ENCODE measurements around the gene EPM2AIP1.
"Not testable (repeated sequence)": the region's sequence is repeated elsewhere in the genome, so short reads cannot be mapped to it uniquely, and the experiment has no call there.

EPM2AIP1 gene

DNA sequence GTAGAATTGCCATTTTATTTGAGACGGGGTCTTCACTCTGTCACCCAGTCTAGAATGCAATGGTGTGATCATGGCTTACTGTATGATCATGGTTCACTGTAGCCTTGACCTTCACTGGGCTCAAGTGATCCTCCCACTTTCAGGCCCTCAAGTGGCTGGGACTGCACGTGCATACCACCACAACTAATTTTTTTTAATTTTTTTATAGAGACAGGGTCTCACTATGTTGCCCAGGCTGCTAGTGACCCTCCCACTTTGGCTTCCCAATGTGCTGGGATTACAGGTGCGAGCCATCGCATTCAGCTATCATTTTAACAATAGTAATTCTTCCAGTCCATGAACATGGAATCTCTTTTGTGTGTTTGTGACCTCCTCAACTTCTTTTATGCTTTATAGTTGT lies 11.9 kb downstream of the EPM2AIP1 start:
- Mint-ChIP-seq H3K9me3 (peaks cover 22% of the 10 kb centered on the region), H3K4me1 (no peaks in the 10 kb centered on the region), H3K27ac (no peak overlapping the region), H3K4me3 (no peak overlapping the region), H3K36me3 (peaks cover 63% of the 10 kb centered on the region), H3K27me3 (no peaks in the 10 kb centered on the region)
- DNase-seq: no peak
- CTCF ChIA-PET: interaction anchor here (1.7 kb wide), 1 partner anchor 9 kb away, joined by 4 read pairs; no protein-coding TSS in a partner anchor

DNA sequence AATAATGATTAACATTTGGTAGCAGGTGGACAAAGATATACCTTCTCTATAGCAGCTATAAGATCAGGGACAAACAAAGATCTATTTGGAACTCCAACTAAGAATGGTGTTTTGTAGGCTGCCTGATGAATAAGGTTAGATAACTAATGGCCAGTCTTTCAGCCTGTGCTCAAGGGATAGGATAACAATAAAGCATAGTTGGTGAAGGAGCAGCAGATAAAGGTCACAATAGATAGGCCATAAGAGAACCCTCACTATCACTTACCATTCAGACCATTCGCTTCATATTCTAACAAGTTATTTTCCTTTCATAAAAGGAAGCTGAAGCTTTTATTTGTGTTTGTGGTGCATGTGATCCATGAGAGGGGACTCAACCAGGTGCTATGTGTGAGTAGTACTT lies 19.8 kb downstream of the EPM2AIP1 start:
- H3K27ac Mint-ChIP-seq: no peak overlapping the region
- H3K36me3 Mint-ChIP-seq: peaks cover 27% of the 10 kb centered on the region
- H3K4me1 Mint-ChIP-seq: peaks cover 37% of the 10 kb centered on the region
- no peak overlapping the region for H3K4me3 Mint-ChIP-seq
- H3K9me3 Mint-ChIP-seq: peaks cover 4% of the 10 kb centered on the region
- CTCF ChIA-PET: interaction anchor here (0.6 to 2.2 kb wide), 3 partner anchors 9 to 15 kb away, joined by 3 to 10 read pairs (median 3); no protein-coding TSS in a partner anchor
- H3K27me3 Mint-ChIP-seq: no peaks in the 10 kb centered on the region
- DNase-seq: no peak

DNA sequence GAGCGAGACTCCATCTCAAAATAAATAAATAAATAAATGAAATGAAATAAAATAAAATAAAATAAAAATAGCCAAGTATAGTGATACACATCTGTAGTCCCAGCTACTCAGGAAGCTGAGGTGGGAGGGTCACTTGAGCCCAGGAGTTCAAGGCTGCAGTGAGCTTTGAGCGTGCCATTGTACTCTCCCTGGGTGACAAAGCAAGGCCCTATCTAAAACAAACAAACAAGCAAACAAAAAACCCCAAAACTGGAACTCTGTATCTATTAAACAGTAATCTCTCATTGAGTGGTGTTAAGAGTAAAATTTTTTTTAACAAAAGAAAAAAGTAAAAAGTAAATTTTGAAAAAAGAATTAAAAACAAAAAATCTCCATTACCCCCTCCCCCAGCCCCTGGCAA lies 20.8 kb downstream of the EPM2AIP1 start:
- CTCF ChIA-PET: interaction anchor here (0.6 kb wide), 1 partner anchor 13 kb away, joined by 3 read pairs; no protein-coding TSS in a partner anchor
- Mint-ChIP-seq H3K27me3 (no peaks in the 10 kb centered on the region), H3K4me1 (peaks cover 37% of the 10 kb centered on the region), H3K36me3 (peaks cover 22% of the 10 kb centered on the region), H3K27ac (no peak overlapping the region), H3K4me3 (no peak overlapping the region), H3K9me3 (peaks cover 4% of the 10 kb centered on the region)
- no peak for DNase-seq

DNA sequence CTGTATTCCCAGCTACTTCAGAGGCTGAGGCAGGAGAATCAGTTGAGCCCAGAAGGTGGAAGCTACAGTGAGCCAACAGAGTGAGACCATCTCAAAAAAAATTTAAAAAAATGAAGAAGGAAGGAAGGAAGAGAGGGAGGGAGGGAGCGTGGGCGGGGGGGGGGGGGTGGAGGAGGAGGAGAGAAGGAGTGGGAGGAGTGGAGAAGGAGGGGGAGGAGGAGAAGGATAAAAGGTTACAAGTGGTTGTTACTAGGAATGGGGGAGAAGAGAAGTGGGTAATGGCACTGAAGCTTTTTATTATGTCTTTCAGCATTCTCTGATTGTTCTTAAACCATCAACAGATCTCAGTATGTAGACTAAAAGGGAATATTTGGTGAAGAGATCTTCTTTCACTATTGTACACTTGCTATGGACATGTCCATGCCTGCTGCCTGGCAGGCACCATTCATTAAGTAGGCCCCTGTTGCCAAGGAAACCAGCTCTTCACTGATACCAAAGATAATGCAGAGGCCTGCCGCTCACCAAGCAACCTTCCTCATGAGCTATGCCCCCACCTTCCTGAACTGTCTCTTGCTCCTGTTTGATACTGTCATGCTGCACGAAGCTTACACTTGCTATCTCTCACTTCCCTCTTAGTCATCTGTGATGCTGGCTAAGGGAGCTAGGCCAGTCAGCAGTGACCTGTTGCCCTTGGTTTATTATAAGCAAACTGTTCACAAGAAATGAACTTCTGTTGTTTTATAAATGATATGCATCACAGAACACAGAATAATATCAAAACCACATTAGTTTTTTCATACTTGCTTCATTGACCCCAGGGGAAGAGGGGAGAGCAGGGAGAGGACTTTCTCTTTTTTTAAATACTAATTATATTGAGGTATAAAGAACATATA lies 23.1 kb downstream of the EPM2AIP1 start:
- peaks cover 36% of the 10 kb centered on the region for H3K4me1 Mint-ChIP-seq
- DNase-seq: peak; percentile 46
- H3K27me3 Mint-ChIP-seq: no peaks in the 10 kb centered on the region
- H3K27ac Mint-ChIP-seq: no peak overlapping the region
- H3K4me3 Mint-ChIP-seq: no peak overlapping the region
- H3K36me3 Mint-ChIP-seq: peaks cover 15% of the 10 kb centered on the region
- CTCF ChIA-PET: interaction anchor here (0.6 to 1.4 kb wide), 3 partner anchors 11 to 896 kb away, joined by 3 to 16 read pairs (median 3); no protein-coding TSS in a partner anchor
- H3K9me3 Mint-ChIP-seq: peaks cover 4% of the 10 kb centered on the region

DNA sequence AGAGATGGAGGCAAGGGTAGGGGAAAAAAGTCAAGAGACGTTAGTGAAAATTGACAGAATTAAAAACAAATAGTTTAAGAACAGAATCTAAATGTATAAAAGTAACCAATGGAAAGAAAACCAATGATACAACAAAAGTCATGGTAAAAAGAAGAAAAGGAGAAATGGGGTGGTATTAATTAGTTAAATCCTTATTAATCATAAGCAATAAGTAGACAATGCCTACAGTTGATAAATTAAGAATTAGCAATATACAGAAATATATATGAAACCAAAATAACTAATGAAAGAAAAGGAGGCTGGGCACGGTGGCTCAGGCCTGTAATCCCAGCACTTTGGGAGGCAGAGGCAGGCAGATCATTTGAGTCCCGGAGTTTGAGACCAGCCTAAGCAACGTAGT lies 23.8 kb downstream of the EPM2AIP1 start:
- Mint-ChIP-seq H3K9me3 (peaks cover 4% of the 10 kb centered on the region), H3K4me3 (no peak overlapping the region), H3K36me3 (peaks cover 13% of the 10 kb centered on the region), H3K27me3 (no peaks in the 10 kb centered on the region), H3K27ac (no peak overlapping the region), H3K4me1 (peaks cover 33% of the 10 kb centered on the region)
- CTCF ChIA-PET: interaction anchor here (1.4 kb wide), 1 partner anchor 10 kb away, joined by 16 read pairs; no protein-coding TSS in a partner anchor
- DNase-seq: no peak

DNA sequence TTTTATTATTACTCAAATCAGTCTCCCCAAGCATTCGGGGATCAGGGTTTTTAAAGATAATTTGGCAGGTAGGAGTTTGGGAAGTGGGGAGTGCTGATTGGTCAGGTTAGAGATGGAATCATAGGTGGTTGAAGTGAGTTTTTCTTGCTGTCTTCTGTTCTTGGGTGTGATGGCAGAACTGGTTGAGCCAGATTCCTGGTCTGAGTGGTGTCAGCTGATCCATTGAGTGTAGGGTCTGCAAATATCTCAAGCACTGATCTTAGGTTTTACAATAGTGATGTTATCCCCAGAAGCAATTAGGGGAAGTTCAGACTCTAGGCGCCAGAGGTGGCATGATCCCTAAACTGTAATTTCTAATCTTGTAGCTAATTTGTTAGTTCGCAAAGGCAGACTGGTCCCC lies 27.5 kb downstream of the EPM2AIP1 start:
- H3K27ac Mint-ChIP-seq: no peak overlapping the region
- H3K9me3 Mint-ChIP-seq: no peaks in the 10 kb centered on the region
- CTCF ChIA-PET: interaction anchor here (1.1 kb wide), 1 partner anchor 96 kb away, joined by 4 read pairs; no protein-coding TSS in a partner anchor
- H3K27me3 Mint-ChIP-seq: no peaks in the 10 kb centered on the region
- H3K4me3 Mint-ChIP-seq: no peak overlapping the region
- H3K4me1 Mint-ChIP-seq: peaks cover 14% of the 10 kb centered on the region
- no peak for DNase-seq
- H3K36me3 Mint-ChIP-seq: no peaks in the 10 kb centered on the region

DNA sequence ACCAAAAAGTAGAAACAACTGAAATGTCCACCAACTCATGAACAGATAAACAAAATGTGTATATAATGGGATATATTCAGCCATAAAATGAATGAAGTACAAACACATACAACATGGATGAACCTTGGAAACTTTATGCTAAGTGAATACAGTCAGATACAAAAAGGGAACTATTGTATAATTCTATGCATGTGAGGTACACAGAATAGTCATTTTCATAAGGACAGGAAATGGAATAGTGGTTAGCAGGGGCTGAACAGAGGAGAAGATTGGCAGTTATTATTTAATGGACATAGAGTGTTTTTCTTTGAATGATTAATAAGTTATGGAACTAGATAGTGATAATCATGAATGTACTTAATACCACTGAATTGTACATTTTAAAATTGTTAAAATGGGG lies 28.1 kb downstream of the EPM2AIP1 start:
- H3K36me3 Mint-ChIP-seq: no peaks in the 10 kb centered on the region
- H3K4me1 Mint-ChIP-seq: peaks cover 10% of the 10 kb centered on the region
- no peak overlapping the region for H3K27ac Mint-ChIP-seq
- H3K9me3 Mint-ChIP-seq: no peaks in the 10 kb centered on the region
- H3K27me3 Mint-ChIP-seq: no peaks in the 10 kb centered on the region
- DNase-seq: no peak
- no peak overlapping the region for H3K4me3 Mint-ChIP-seq
- CTCF ChIA-PET: interaction anchor here (1.2 kb wide), 1 partner anchor 9 kb away, joined by 3 read pairs; no protein-coding TSS in a partner anchor

DNA sequence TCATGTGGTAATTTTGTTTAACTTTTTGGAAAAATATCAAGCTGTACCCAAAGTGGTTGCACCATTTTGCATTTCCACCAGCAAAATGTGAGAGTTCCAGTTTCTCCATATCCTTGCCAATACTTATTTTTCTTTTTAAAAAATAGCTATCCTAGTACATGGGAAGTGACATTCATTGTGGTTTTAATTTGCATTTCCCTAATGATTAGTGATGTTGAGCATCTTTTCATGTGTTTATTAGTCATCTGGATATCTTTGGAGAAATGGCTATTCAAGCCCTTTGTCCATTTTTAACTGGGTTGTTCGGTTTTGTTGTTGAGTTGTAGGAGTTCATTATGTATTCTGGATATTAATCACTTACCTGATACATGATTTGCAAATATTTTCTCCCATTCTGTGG lies 28.6 kb downstream of the EPM2AIP1 start:
- CTCF ChIA-PET: interaction anchor here (1.1 to 1.2 kb wide), 2 partner anchors 9 to 10 kb away, joined by 3 read pairs; no protein-coding TSS in a partner anchor
- no peaks in the 10 kb centered on the region for H3K36me3 Mint-ChIP-seq
- no peak for DNase-seq
- no peaks in the 10 kb centered on the region for H3K9me3 Mint-ChIP-seq
- H3K27ac Mint-ChIP-seq: no peak overlapping the region
- peaks cover 5% of the 10 kb centered on the region for H3K4me1 Mint-ChIP-seq
- no peaks in the 10 kb centered on the region for H3K27me3 Mint-ChIP-seq
- H3K4me3 Mint-ChIP-seq: no peak overlapping the region

DNA sequence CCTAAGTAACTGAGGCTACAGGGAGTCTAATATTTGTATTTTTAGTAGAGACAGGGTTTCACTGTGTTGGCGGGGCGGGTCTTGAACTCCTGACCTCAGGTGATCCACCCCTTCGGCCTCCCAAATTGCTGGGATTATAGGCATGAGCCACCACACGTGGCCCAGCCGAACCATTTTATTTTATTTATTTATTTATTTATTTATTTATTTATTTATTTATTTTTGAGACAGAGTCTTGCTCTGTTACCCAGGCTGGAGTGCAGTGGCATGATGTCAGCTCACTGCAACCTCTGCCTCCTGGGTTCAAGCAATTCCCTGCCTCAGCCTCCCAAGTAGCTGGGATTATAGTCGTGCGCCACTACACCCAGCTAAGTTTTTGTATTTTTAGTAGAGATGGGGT lies 29.9 kb downstream of the EPM2AIP1 start:
- H3K27ac Mint-ChIP-seq, CTCF ChIA-PET, H3K36me3 Mint-ChIP-seq, H3K9me3 Mint-ChIP-seq, DNase-seq, H3K27me3 Mint-ChIP-seq, H3K4me1 Mint-ChIP-seq, H3K4me3 Mint-ChIP-seq: not testable (repeated sequence)

DNA sequence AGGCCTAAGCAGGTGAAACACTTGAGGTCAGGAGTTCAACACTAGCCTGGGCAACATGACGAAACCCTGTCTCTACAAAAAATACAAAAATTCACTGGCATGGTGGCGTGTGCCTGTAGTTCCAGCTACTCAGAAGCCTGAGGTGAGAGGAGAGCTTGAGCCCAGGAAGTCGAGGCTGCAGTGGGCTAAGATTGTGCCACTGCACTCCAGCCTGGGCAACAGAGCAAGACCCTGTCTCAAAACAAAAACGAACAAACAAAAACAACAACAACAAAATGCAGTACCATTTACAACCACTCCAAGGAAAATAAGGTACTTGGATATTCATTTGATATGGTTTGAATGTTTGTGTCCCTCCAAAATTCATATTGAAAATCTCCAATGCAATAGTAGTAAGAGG lies 32.4 kb downstream of the EPM2AIP1 start:
- no peak overlapping the region for H3K27ac Mint-ChIP-seq
- H3K27me3 Mint-ChIP-seq: peaks cover 3% of the 10 kb centered on the region
- H3K4me3 Mint-ChIP-seq: no peak overlapping the region
- DNase-seq: no peak
- H3K4me1 Mint-ChIP-seq: peaks cover 11% of the 10 kb centered on the region
- no peaks in the 10 kb centered on the region for H3K36me3 Mint-ChIP-seq
- no peaks in the 10 kb centered on the region for H3K9me3 Mint-ChIP-seq
- CTCF ChIA-PET: interaction anchor here (0.9 to 5.4 kb wide), 6 partner anchors 17 to 227 kb away, joined by 3 to 78 read pairs (median 22); no protein-coding TSS in a partner anchor

DNA sequence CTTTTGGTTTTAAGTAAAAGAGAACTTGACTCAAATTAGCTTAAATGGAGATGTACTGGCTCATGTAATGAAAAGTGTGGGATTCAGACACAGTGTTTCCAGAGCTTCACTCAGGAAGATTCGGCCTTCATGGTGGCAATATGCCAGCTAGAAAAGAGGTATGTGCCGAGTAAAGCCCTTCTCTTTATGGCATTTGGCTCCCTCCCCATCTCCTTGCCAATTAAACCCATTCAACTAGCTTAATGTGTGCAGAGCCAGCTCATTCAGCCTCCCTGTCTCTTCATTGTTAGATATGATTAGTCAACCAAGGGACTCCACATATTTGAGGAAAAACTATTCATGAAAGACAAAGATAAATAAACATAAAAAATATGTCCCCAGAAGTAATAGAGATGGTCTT lies 33.1 kb downstream of the EPM2AIP1 start:
- no peak for DNase-seq
- H3K4me1 Mint-ChIP-seq: peaks cover 11% of the 10 kb centered on the region
- H3K9me3 Mint-ChIP-seq: no peaks in the 10 kb centered on the region
- no peak overlapping the region for H3K4me3 Mint-ChIP-seq
- no peaks in the 10 kb centered on the region for H3K36me3 Mint-ChIP-seq
- no peak overlapping the region for H3K27ac Mint-ChIP-seq
- CTCF ChIA-PET: interaction anchor here (0.6 to 5.4 kb wide), 18 partner anchors 10 to 226 kb away, joined by 3 to 78 read pairs (median 6); no protein-coding TSS in a partner anchor
- H3K27me3 Mint-ChIP-seq: peaks cover 4% of the 10 kb centered on the region

DNA sequence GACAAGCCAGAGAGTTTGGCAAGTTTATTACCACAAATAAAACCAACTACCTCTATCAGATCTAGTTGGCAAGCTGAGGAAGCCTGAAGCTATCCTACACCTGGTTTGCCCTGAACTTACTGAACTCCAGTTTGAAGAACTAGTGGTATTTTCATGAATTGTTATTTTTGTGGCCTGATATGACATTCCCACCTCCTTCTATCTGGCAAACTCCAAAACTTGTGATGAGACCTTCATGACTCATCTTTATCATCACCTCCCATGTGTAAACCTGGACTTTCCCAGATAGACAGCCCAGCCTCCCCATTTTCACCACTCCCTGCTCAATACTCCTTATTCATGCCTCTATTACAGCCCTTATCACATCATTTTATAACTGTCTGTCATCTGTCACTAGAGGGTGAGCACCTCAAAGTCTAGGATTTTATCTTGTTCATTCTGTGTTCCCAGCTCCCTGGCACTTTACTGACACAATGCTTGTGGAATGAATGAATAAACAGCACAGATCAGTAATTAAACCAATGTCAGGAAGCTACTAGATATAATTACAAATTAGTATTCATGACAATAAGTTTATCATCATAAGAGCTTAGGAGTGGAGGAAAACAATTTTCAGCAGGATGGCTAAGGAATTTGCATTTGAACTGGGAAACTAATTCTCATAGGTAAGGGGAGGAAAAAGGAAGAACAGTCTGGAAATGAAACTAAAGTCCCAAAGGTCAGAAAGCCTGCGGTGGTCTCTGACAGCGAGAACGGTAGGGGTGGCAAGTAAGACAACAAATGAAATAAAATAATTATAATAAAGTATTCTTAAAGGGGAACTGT lies 34.9 kb downstream of the EPM2AIP1 start:
- Mint-ChIP-seq H3K27ac (no peak overlapping the region), H3K27me3 (peaks cover 4% of the 10 kb centered on the region), H3K4me1 (peaks cover 11% of the 10 kb centered on the region), H3K9me3 (no peaks in the 10 kb centered on the region), H3K4me3 (no peak overlapping the region), H3K36me3 (no peaks in the 10 kb centered on the region)
- CTCF ChIA-PET: interaction anchor here (0.5 to 5.4 kb wide), 39 partner anchors 9 to 975 kb away, joined by 3 to 78 read pairs (median 5); partner anchors contain the start of genes MLH1 and TRANK1
- no peak for DNase-seq

DNA sequence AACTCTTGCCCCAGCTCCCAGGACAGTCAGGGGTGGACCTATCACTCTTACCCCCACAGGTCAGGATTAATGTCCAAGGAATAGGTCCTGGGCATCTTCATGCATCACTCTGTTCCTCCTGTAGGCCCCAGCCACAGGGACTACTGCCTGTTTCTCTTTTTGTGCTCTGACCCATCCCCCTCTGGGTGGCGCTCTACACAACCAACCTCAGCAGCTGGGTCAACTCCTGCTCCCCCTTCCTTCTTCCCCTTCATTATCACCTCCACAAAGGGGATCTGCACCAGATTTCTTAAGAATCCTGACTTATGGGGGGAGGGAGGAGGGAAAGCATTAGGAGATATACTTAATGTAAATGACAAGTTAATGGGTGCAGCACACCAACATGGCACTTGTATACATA lies 35.9 kb downstream of the EPM2AIP1 start:
- H3K9me3 Mint-ChIP-seq: no peaks in the 10 kb centered on the region
- no peak for DNase-seq
- H3K36me3 Mint-ChIP-seq: no peaks in the 10 kb centered on the region
- peaks cover 11% of the 10 kb centered on the region for H3K27me3 Mint-ChIP-seq
- peaks cover 11% of the 10 kb centered on the region for H3K4me1 Mint-ChIP-seq
- H3K4me3 Mint-ChIP-seq: no peak overlapping the region
- no peak overlapping the region for H3K27ac Mint-ChIP-seq
- CTCF ChIA-PET: interaction anchor here (0.9 to 5.4 kb wide), 6 partner anchors 11 to 227 kb away, joined by 3 to 78 read pairs (median 13); partner anchors contain the start of gene TRANK1

DNA sequence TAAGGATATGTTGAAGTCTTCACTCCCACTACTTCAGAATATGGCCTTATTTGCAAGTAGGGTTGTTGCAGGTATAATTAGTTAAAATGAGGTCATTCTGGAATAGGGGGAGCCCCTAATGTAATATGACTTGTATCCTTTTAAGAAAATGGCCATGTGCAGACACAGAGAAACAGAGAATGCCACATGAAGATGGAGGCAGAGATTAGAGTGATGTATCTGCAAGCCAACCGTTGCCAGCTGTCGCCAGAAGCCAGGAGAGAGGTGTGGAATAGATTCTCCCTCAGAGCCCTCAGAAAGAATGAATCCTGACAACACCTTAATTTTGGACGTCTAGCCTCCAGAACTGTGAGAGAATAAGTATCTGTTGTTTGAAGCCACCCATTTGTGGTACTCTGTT lies 36.8 kb downstream of the EPM2AIP1 start:
- H3K4me3 Mint-ChIP-seq: no peak overlapping the region
- DNase-seq: no peak
- peaks cover 11% of the 10 kb centered on the region for H3K4me1 Mint-ChIP-seq
- CTCF ChIA-PET: interaction anchor here (1.6 to 5.4 kb wide), 2 partner anchors 20 to 52 kb away, joined by 3 to 78 read pairs; no protein-coding TSS in a partner anchor
- peaks cover 11% of the 10 kb centered on the region for H3K27me3 Mint-ChIP-seq
- H3K27ac Mint-ChIP-seq: no peak overlapping the region
- H3K36me3 Mint-ChIP-seq: no peaks in the 10 kb centered on the region
- no peaks in the 10 kb centered on the region for H3K9me3 Mint-ChIP-seq
